H1 (cell line): ENCODE data around the gene APH1A. TPM values are rescaled to one million over a fixed set of nuclear protein-coding genes. Genes with fewer than 3 reads are reported as not detected.
A peak's percentile ranks its signal among the peaks of the same experiment; 100 is the strongest.

Experiments
- BCL11A ChIP-seq, 2 experiments: IDR thresholded peaks; one replicate each; pipeline ENCODE4 v1.6.1; 2011; ENCODE audit warnings: low read depth in 2 of 2, low read length in 2 of 2, mild to moderate bottlenecking in 2 of 2
- CBX5 ChIP-seq: fragments of 300-800, 300-1000 bp; sonication (generic); IDR thresholded peaks from 2 replicates; pipeline ENCODE4 v1.7.1; 2016; ENCODE audit warnings: antibody characterized with exemption, low read length, low read depth
- CHD2 ChIP-seq: IDR thresholded peaks from 2 replicates; pipeline ENCODE4 v1.6.1; 2012; ENCODE audit warnings: low read length, improper control_type of control experiment
- CREB1 ChIP-seq: IDR thresholded peaks from 2 replicates; pipeline ENCODE4 v1.6.1; 2012; ENCODE audit warnings: inconsistent platforms
- GABPA ChIP-seq: IDR thresholded peaks from 2 replicates; pipeline ENCODE4 v1.6.1; 2011; ENCODE audit warnings: mild to moderate bottlenecking, low read length, moderate library complexity, borderline replicate concordance; ENCODE audit not compliant: insufficient read depth
- JUN ChIP-seq: IDR thresholded peaks from 2 replicates; pipeline ENCODE4 v1.6.1; 2011; ENCODE audit warnings: low read depth, mild to moderate bottlenecking, improper control_type of control experiment, low read length
- KDM4A ChIP-seq: IDR thresholded peaks from one replicate; pipeline ENCODE4 v1.7.1; 2012; ENCODE audit warnings: low read depth, mild to moderate bottlenecking, moderate library complexity, low read length, inconsistent platforms; ENCODE audit not compliant: severe bottlenecking
- NANOG ChIP-seq: IDR thresholded peaks from 2 replicates; pipeline ENCODE4 v1.6.1; 2011; ENCODE audit warnings: low read length, low read depth, mild to moderate bottlenecking, inconsistent platforms; ENCODE audit not compliant: insufficient read depth, poor library complexity, severe bottlenecking
- POLR2AphosphoS5 ChIP-seq: IDR thresholded peaks from 2 replicates; pipeline ENCODE4 v1.6.1; 2011; ENCODE audit warnings: low read depth, low read length
- POU5F1 ChIP-seq: IDR thresholded peaks from 2 replicates; pipeline ENCODE4 v1.6.1; 2011; ENCODE audit warnings: low read depth, mild to moderate bottlenecking, low read length, moderate library complexity
- SIRT6 ChIP-seq: IDR thresholded peaks from one replicate; pipeline ENCODE4 v1.7.1; 2012; ENCODE audit warnings: low read length, inconsistent platforms
- SRF ChIP-seq: IDR thresholded peaks from 2 replicates; pipeline ENCODE4 v1.6.1; 2011; ENCODE audit warnings: mild to moderate bottlenecking, low read depth, low read length, moderate library complexity
- TAF7 ChIP-seq: optimal IDR thresholded peaks from 2 replicates; pipeline ENCODE3; 2011; ENCODE audit warnings: low read depth, mild to moderate bottlenecking, inconsistent platforms, low read length, moderate library complexity, borderline replicate concordance
- ZNF274 ChIP-seq: IDR thresholded peaks from 2 replicates; pipeline ENCODE4 v1.7.0; 2012; ENCODE audit warnings: low read length, borderline replicate concordance; ENCODE audit errors: extremely low read depth
- polyA plus RNA-seq, 7 experiments: library from polyadenylated mRNA; depleted of rRNA in 3 of 7; stranded (reverse) in 5 of 7; unstranded in 2 of 7; fragments of >200 nt in 5 of 7; fragments of 200-250 nt in 2 of 7; gene quantifications; 1 replicate in 5 of 7; 2 replicates in 1 of 7; 4 replicates in 1 of 7; pipeline versions ENCODE4 v1.2.1 to v1.2.3, GENCODE V29; 2011 to 2013; ENCODE audit warnings: missing spikeins in 2 of 7, mixed read lengths in 2 of 7
- total RNA-seq: library from RNA; stranded (reverse); fragmentation: NEBNext Ultra II Directional; extraction: Animal tissue kit (Norgen Biotek cat#: 25700); gene quantifications from 2 replicates; pipeline ENCODE4 v1.2.1, GENCODE V29; 2021
- TF ChIP-seq, protein P1 (sequence below): IDR thresholded peaks from 2 replicates; pipeline ENCODE4 v1.6.1; 2012; ENCODE audit warnings: inconsistent platforms

APH1A gene
- total and polyA plus RNA-seq, 2 of the 8 experiments (the other 6 are each of a cell fraction or from before 2014, with no cell fraction given) = 111 to 183 TPM

DNA sequence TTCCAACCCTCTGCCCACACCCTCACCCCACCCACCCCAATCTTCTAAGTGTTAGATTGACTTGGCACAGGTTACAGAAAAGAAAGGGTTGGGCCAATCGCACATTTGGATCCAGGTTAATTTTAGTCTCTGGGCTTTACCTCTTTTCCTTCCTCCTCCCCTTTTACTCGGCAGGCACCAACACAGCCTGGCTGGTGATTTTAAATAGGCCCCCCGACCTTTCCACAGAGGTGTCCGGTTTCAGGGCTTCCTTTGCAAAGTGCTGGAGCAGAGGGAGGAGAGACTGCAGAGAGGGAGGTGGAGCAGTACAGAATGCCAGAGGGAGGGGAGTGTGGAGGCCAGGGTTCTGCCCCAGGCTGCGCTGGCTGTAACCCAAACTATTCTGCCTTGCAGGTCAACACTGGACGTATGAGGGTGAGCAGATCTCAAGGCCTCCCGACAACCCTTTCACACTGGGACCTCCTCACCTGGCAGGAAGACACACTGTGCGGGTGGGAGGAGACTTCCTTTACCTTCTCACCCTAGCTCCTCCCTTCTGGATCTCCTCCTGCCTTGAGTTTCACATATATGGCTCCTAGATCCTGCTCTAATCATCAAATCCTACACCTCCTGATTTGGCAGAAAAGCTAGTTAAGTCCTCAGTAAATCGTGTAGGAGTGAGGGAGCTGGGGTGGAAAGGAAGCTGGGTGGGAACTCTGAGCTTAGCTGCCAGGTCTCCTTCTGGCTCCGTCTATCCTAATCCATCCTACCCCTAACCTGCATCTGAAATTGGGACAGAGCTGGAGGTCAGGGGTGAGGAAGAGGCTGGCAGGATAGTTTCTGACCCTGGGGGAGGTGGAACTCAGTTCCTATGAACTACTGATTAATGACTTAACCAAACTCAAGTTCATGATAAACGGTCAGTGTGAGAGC is 8.8 kb downstream of the APH1A start (continued):
- no peak for TF ChIP-seq SIRT6
- TF ChIP-seq POLR2AphosphoS5 = peak; percentile 78
- no peak for TF ChIP-seq KDM4A
- no peak for TF ChIP-seq GABPA
- TF ChIP-seq, protein P1, sequence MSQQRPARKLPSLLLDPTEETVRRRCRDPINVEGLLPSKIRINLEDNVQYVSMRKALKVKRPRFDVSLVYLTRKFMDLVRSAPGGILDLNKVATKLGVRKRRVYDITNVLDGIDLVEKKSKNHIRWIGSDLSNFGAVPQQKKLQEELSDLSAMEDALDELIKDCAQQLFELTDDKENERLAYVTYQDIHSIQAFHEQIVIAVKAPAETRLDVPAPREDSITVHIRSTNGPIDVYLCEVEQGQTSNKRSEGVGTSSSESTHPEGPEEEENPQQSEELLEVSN = no peak
- TF ChIP-seq POU5F1 = no peak
- TF ChIP-seq BCL11A (IDR thresholded peaks at IDR 0.05; ENCODE audit: low read depth in 2 of 2, low read length in 2 of 2) = no peak
- TF ChIP-seq ZNF274 = no peak
- TF ChIP-seq CREB1 = no peak
- no peak for TF ChIP-seq CHD2
- no peak for TF ChIP-seq CBX5
- no peak for TF ChIP-seq JUN
- no peak for TF ChIP-seq TAF7
- peak; percentile 27; the same call in 1 of the 2 replicates for TF ChIP-seq SRF
- no peak for TF ChIP-seq NANOG
